GM12874 (cell line): ENCODE results near the gene UQCRH.

Experiments used
- TF ChIP-seq, protein P1 (sequence below): IDR thresholded peaks from 2 replicates; pipeline ENCODE4 v1.5.1; 2011; ENCODE audit warnings: low read depth, mild to moderate bottlenecking, control low read depth, low read length, moderate library complexity; ENCODE audit not compliant: insufficient read depth

Gene UQCRH

DNA sequence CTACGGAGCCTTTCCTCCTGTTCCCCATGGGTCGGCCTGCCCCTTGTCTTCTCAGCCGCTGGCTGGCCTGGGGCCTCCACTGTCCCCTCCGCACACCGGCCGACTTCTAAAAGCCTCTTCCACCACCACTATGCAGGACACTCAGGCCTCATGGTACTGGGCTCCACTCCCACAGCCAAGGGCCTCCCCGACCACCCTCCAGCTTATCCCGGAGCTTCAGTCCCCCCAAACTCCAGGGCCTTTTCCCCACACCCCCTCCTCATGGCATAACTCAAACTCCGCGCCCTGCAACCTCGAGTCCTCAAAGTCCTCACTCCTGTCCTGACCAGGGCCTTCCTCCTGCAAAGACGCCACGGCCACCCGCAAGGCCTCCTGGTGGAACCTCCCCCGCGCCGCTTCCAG is 2.1 kb upstream of the UQCRH start:
- TF ChIP-seq, protein P1, sequence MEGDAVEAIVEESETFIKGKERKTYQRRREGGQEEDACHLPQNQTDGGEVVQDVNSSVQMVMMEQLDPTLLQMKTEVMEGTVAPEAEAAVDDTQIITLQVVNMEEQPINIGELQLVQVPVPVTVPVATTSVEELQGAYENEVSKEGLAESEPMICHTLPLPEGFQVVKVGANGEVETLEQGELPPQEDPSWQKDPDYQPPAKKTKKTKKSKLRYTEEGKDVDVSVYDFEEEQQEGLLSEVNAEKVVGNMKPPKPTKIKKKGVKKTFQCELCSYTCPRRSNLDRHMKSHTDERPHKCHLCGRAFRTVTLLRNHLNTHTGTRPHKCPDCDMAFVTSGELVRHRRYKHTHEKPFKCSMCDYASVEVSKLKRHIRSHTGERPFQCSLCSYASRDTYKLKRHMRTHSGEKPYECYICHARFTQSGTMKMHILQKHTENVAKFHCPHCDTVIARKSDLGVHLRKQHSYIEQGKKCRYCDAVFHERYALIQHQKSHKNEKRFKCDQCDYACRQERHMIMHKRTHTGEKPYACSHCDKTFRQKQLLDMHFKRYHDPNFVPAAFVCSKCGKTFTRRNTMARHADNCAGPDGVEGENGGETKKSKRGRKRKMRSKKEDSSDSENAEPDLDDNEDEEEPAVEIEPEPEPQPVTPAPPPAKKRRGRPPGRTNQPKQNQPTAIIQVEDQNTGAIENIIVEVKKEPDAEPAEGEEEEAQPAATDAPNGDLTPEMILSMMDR, result no peak

DNA sequence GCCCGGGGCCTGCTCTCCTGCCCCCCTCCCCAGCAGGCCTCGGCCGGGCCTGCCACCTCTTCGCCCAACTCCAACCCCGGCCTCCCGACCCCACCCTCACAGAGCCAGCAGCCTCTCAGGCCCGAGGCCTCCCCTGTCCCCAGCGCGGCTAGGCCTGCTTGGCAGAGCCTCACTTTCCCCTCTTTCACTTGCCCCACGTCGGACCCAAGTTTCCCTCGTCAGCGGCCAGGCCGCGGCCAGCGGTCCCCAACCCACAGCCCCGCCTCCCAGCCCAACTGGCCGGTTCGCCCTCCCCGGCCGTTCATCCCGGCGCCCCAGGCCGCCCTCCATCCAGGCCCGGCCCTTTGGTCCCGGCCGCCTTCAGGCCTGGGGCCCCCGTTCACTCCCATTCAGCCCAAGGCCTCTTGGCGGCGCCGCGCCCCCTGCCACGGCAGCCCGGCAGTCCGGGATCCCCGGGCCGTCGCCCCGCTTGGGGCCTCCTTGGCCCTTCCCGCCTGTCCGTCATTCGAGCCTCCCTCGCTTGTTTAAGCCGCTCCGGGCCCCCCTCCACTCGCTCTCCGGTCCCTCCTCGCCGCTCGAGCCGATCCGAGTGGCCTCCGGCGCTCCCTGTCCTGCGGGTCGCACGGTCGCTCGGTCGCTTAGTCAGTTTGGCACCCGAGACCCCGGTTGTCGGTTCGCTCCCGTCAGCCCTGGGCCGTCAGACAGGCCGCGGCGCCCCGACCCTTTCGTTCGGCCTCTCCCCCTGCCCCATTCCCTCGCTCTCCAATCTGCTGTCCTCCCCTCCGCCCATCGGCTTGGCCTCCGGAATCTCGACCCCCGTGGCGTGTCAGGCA is 1.5 kb upstream of the UQCRH start:
- TF ChIP-seq, protein P1, result peak; percentile 70

DNA sequence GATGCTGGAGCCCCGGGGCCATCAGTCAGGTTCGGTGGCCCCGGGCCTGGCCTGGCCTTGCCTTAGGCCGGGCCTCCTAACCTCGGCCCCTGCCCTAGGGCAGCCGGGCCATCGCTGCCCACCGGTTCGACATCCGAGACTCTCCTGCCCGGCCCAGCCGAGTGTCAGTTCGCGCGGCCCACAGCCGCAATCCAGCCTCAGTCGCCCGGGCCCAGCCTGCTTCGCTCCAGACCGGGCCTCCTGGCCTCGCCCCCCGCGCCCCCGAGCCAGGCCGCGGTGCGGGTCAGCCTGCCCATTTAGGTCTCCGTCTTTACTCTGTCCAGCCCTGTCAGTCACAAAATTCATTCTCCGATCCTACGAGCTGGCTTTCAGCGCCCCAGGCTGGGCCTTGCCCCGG is 859 bp upstream of the UQCRH start:
- TF ChIP-seq, protein P1, result no peak

DNA sequence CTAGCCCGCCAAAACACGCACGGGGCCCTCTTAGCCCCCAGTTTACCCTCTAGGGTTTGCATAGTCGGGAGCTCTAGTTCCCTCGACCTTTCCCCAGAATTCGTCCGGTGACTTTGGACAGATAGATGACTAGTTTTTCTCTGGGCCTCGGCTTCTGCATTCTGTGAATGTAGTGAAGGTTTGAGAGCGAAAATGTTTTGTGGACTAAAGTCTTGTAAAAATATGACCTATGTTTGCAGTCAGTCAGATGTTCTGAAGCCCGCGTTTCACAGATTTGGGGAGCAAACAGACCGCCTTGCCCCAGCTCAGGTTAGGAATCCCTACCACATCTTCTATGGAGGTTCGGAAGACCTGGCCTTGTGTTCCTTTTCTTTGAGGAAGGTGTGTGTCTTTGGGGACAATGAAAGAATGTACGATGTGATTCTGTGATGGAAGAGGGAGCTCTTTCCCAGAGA is 401 bp downstream of the UQCRH start:
- TF ChIP-seq, protein P1, result no peak

DNA sequence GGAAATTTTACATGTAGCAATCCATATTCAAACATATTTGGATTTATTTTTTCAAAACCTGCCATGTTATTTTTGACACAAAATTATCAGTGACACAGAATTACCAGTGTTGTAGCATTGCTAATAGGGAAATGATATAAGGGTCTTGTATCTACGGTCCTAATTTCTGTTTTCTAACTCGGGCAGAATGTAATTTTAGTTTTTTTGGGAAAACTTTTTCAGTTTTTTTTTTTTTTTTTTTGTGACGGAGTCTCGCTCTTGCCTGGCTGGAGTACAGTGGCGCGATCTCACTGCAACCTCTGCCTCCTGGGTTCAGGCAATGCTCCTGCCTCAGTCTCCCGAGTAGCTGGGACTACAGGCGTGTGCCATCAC is 2.6 kb downstream of the UQCRH start:
- TF ChIP-seq, protein P1, result no peak

DNA sequence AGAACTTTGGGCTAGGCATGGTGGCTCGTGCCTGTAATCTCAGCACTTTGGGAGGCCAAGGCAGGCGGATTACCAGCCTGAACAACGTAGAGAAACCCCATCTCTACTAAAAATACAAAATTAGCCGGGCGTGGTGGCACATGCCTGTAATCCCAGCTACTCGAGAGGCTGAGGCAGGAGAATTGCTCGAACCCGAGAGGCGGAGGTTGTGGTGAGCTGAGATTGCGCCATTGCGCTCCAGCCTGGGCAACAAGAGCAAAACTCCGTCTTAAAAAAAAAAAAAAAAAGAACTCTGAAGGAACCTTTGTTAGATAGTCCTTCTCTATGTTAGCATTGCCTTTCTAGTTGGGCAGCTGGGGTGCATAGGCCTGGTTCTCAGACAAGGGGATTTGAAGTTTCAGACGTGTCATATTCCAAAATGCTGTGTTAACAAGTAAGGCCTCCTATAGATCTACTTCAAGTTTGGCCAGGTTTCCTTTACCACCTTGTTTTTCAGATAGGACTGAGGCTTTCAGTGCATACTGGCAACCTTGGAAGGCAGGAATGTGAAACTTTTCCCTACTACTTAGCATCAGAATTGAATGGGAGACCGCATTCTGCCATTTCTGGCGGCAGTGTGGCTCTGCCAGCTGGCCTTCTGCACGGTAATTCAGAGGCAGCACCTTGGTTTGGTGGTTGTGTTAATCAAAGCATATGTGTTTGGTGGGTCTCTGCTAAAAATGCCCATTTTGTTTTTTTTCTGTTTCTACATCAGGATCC is 6.1 kb downstream of the UQCRH start:
- TF ChIP-seq, protein P1, result no peak

DNA sequence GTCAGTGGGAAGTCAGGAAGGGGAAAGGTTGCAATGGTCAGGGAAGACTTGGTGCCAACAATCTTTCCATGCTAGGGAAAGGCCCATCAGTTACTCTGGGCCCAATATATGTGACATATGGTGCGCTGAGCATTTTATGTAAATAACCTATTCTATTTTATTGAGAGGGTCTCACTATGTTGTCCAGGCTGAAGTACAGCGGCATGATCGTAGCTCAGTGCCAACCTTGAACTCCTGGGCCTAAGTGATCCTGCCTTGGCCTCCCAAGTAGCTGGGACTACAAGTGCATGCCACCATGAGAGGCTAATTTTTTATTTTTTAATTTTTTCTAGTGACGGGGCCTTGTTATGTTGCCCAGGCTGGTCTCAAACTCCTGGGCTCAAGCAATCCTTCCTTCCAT is 6.8 kb downstream of the UQCRH start:
- TF ChIP-seq, protein P1, result no peak
